Stimulated activated CD4-positive, alpha-beta T cell treated with anti-CD3 and anti-CD28 coated beads, TNF-alpha, amount 100 ng/mL, for 48 hours (primary cell): ENCODE data around the gene RIMBP2.
"Not testable (repeated sequence)": the region's sequence is repeated elsewhere in the genome, so short reads cannot be mapped to it uniquely, and the experiment has no call there.

ENCODE experiments used
- DNase-seq, 3 donors: peaks; one replicate each; pipeline ENCODE4 v3.0.0-alpha.2; 2020; ENCODE audit warnings: low read depth in 3 of 3

The RIMBP2 gene

GRCh38 chr12:130706885-130707570, 9.1 kb downstream of the RIMBP2 start:
- DNase-seq = no peak

DNA sequence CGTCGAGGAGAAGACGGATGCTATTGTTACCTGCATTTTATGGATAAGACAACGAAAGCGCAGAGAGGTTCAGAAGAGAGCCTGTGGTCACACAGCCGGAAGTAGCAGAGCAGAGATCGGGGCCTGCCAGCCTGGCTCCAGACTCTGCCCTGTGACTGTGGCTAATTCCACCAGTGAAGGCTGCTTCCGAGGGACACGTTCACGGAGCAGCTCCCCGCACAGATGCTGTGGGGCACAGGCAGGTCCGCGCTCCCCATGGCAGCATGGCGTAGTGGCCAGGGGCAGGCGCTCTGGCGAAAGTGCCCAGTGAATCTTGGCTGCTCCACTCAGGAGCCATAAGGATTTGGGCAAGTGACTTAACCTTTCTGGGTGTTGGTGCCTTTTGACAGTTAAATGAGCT, 9.8 kb downstream of the RIMBP2 start:
- DNase-seq = no peak

DNA sequence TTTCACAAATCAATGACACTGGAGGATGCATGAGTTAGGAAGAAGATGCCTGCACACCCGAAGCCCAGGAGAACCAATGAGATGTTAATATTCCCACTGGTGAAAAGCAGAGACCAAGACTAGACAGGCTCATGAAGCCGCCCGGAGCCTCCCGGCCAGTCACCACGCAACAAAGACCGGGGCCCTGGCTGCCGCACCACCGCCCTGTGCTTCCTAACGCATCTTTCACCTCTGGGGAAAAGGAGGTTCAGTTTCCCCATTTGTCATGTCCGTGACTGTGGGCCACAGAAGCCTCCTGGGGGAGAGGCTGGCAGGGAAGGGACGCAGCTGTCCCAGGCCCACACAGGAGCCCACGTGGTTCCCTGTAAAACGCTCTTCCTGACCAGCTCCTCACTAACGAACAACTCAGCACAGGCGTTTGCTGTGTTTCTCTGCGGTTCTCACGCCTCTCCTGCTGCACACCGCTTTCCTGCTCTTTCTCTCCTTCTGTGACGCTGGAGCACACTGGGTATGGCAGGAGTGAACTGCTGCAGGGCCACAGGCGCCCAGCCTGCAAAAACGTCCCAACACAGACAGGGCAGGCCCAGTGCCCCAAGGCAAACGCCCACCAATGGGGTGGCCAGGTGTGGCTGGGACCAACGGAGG, 10.8 kb downstream of the RIMBP2 start:
- no peak for DNase-seq

GRCh38 chr12:130704606-130705005, 11.5 kb downstream of the RIMBP2 start:
- no peak for DNase-seq

DNA sequence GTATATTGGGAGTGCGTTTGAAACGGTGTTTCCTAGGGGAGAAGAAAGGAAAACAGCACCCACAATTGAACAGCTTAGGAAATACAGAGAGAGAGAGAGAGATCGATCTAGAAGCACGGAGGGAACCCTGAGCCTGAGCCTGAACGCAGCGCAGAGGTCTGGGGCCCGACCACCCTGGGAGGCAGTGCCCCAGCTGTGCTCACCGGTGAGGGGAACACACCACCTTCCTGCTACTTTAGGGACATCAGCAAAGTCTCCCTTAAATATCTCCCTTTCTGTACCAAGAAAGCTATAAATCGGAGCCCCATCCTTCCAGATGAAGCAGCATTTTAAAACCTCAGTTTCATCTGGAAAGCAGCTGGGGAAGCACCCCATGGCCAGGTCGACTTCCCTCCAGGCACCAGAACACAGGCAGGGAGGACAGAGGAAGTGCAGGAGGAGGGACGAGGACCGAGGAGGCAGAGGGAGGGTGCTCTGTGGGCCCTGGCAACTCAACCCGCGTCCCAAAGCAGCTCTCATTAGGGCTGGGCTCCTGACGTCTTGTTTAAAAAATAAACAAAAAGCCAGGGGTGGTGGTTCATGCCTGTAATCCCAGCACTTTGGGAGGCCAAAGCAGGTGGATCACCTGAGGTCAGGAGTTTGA, 12.2 kb downstream of the RIMBP2 start:
- DNase-seq = no peak

DNA sequence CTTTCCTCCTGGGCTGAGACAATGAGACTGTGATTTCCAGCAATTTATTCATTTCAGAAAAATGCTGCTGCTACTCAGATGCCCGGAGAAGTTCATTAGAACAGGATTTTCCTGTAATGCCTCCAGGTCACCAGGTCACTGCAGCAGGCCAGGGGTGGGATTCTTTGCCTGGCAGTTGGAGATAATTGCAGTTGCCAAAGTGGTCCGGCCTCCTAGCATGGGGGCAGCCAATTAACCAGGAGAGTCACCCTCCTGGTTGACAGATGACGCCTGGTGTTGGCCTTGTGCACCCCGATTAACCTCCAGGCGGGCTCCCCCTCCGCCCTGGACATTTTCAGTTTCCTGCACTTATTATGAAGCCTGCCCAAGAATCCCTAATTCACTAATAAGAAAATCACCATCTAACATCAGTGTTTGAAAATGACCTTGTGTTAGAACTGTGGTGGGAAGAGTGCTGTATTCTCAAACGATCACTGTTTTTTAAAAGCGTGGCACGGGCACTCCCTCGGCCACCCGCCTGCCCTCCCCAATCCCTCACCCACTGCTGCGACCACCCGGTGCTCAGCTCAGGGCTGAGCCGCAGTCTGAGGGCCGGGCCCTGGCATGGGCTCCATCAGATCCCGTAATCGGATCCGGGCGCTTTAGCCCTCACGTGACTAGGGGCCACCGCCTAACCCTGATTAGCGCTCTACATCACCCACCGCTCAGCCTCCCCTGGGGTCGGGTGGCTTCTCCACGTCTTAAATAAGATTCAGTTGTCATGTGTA, 12.9 kb downstream of the RIMBP2 start:
- DNase-seq = no peak

DNA sequence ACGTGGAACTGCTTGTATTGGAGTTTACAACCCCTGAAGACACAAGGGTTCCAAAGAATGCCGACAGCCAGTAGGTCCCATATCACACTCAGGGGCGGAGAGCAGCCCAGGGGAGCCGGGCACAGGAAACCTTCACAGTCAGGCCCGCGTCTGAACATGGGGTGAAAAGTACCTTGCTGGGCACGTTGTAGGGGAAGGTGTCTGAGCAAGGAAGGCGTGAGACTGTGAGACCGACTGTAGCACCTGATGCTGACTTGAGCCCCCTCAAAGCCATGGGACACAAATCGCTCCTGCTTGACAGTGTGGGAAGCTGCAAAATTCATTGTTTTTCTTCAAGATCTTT, 14.7 kb downstream of the RIMBP2 start:
- DNase-seq = no peak

- DNase-seq = no peak
Measured at GRCh38 chr12:130700492-130701401, 15.4 kb downstream of the RIMBP2 start.

GRCh38 chr12:130698106-130698505, 18.0 kb downstream of the RIMBP2 start:
- DNase-seq = no peak

DNA sequence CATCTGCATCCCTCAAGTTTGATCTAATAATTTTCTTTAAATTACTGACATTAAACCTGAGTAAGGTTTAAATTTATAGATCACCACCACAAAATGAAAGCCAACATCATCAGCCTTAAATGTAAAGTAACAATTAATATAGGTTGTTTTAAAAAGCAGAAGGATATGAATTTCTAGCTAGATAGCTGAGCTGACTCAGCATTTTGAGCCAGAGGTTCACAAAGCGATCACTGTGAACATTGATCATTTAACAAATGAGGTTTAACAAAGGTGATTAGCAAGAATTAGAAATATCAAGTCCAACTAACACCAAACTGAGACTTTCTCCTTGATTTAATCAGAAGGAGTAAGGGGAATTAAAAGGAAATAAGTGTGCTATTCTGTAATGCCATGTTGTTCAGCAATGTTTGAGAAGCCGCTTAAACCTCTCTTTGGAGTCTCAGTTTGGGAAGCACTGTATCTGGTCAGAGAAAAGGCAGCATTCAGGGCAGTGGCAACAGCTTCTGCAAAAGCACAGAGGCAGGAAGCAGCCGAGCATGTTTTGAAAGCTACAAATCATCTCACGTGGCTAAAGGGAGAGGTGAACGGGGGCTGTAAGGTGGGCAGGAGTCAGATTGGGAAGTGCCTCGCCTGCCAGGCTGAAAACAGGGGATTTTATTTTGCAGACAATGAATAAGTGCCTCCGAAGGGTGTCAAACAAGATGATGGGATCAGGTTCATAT, 19.6 kb downstream of the RIMBP2 start:
- no peak for DNase-seq

DNA sequence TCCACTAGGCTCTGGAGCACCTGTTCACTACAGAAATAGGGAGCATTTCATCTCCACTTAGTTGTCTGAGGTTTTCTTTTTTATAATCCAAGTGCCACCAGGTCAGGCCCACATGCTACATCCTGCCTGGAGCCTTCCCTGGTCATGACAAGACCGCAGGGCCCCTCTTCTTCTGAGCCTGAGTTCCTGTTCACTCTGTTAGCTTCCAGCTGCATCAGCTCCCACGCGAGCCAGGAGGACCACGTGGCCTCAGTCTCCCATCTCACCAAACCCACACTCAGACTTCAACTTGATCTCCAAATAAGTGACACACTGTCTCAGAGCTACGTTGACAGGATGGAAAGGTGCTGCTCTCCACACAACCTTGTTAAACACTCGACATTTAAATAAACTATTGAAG, 21.0 kb downstream of the RIMBP2 start:
- DNase-seq = no peak

GRCh38 chr12:130689408-130690405, 26.4 kb downstream of the RIMBP2 start:
- no peak for DNase-seq

GRCh38 chr12:130688999-130689398, 27.1 kb downstream of the RIMBP2 start:
- not testable (repeated sequence) for DNase-seq

DNA sequence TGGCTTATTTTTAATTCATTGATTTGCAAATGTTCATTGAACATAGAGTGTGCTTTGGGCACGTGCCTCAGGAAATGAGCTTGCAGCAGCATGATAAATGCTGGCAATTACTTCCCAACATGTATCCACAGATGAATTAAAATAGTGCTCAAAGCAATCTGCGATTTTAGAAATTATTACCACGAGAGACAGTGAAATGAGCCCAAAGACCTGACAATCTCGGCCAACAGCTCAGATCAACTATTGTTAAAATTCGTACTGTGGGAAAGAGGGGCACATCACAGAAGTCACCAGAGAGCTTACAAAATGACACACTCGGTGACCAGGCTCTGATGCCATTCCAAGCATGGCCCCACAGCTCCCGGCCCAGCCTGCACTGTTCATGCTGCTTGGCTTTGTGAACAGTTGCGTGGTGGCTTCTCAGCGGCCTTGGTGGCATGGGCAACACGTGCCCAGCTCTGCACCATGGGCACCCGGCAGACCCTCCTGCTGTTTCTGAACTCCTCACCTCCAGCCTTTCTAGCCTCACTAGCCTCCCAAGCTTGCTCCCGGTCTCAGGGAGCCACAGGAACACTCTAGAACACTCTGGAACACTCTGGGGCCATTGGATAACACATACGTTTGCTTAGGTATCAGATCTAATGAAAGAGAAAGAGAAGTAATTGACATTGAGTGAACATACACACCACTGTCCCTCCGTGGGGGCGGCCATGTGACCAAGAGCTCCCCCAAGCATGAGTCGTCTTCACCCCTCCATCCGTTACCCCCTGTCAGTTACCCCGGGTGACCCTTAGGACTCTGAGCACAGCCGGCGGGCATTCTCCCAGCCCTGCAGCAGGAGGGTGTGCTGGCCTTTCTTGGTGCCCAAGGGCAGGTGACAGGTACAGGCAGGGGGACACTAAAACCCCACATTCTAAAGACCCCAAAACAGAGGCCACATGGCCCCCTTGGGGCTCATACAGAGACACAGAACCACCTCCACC, 28.0 kb downstream of the RIMBP2 start:
- DNase-seq = no peak

GRCh38 chr12:130687190-130687589, 28.9 kb downstream of the RIMBP2 start:
- DNase-seq = no peak

GRCh38 chr12:130686511-130686991, 29.5 kb downstream of the RIMBP2 start:
- DNase-seq = no peak

DNA sequence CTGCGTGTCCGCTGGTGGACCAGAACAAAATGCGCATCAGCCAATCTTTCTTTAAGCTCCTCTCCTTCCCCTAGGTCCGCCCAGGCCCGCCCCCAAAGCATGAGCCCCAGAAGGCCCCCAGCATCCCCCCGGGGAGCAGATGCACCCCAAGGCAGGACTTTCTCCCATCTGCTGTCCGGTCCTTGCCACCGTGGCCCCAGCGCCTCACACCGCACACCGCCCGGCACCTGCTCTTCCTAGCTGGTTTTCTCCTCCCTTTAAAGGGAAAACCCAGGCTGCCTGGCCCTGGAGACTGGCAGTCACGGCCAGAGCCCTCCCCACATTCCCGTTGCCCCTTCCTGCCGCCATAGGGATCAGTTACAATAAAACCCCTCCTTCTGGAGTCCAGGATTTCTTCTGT, 30.2 kb downstream of the RIMBP2 start:
- DNase-seq = no peak

DNA sequence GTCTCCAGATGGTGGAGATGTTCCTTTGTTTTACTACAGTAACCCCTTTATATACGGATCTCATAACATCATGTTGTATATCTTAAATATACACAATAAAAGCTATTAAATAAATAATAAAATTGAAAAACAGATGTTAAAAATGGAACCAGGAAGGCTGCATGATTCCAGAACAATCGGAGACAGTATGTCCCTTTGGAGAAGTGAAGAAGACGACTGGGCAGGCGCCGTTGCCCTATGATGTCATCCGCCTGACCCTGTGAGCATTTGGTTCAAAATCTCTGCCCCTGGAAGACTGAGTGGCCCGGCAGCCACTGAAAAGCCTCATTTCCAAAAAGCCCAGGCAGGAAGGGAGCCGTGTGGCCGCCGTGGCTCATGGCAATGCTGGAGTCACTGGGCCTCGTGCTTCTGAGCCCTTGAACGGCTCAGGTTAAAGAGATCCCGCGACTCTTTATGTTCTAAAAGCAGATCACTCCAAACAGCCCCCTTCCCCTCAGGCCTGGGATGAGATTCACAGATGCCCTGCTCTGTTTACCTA, 30.8 kb downstream of the RIMBP2 start:
- no peak for DNase-seq
